DMS153 treated with DMSO at 0.1 percent for 48 hours (cell line): ENCODE results near the gene ASTN2.

ENCODE experiments used
- DNase-seq: peaks from one replicate; lab custom pipeline; 2025; ENCODE audit not compliant: unreplicated experiment; lab: John Stamatoyannopoulos, UW

The ASTN2 gene

GRCh38 chr9:116409129-116409528 lies 1005.7 kb downstream of the ASTN2 start:
- no peak for DNase-seq

GRCh38 chr9:116406469-116406868 lies 1008.4 kb downstream of the ASTN2 start:
- no peak for DNase-seq

- no peak for DNase-seq
These were observed 1009.5 kb downstream of the ASTN2 start for GRCh38 chr9:116405321-116405720.

- no peak for DNase-seq
These were observed 1010.6 kb downstream of the ASTN2 start for GRCh38 chr9:116404228-116404627.

- no peak for DNase-seq
These were observed 1011.7 kb downstream of the ASTN2 start for GRCh38 chr9:116403171-116403570.

GRCh38 chr9:116395699-116396037 lies 1019.2 kb downstream of the ASTN2 start:
- DNase-seq = no peak

- DNase-seq = no peak
These were observed 1019.8 kb downstream of the ASTN2 start for GRCh38 chr9:116394894-116395698.

- DNase-seq = no peak
These were observed 1020.8 kb downstream of the ASTN2 start for GRCh38 chr9:116394070-116394469.

GRCh38 chr9:116393198-116393597 lies 1021.7 kb downstream of the ASTN2 start:
- DNase-seq = no peak

GRCh38 chr9:116391306-116391900 lies 1023.5 kb downstream of the ASTN2 start:
- DNase-seq = no peak

- DNase-seq = no peak
These were observed 1024.3 kb downstream of the ASTN2 start for GRCh38 chr9:116390303-116391228.

- DNase-seq = no peak
These were observed 1025.1 kb downstream of the ASTN2 start for GRCh38 chr9:116389541-116390302.

- no peak for DNase-seq
These were observed 1026.7 kb downstream of the ASTN2 start for GRCh38 chr9:116387934-116388698.

GRCh38 chr9:116383936-116384335 lies 1030.9 kb downstream of the ASTN2 start:
- no peak for DNase-seq

- no peak for DNase-seq
These were observed 1031.7 kb downstream of the ASTN2 start for GRCh38 chr9:116383133-116383532.

- DNase-seq = no peak
These were observed 1032.8 kb downstream of the ASTN2 start for GRCh38 chr9:116382053-116382452.

GRCh38 chr9:116381350-116381749 lies 1033.5 kb downstream of the ASTN2 start:
- no peak for DNase-seq

GRCh38 chr9:116380496-116380995 lies 1034.3 kb downstream of the ASTN2 start:
- DNase-seq = no peak

- DNase-seq = no peak
These were observed 1035.0 kb downstream of the ASTN2 start for GRCh38 chr9:116379821-116380220.

GRCh38 chr9:116378873-116379272 lies 1036.0 kb downstream of the ASTN2 start:
- no peak for DNase-seq
